ENCODE data around the gene TIMMDC1.

DNA sequence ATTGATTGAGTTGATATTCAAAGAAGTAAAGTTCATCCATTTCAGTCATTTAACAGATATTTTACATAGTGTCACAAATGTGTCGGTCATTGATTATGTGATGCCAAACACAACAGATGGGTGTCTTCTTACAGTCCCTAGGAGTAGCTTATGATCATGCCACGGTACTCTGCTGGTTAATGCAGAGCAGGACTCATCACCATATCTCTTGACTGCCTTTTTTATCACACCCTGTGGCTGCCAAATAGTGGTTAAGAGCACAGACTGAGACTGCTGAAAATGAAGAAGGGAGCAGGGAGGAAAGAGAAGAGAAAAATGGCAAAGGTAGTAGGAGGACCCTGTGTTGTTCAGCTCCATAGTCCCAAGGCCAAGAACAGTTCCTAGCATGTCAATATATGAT is 12.8 kb upstream of the TIMMDC1 start:
- TF ChIP-seq, protein P1, sequence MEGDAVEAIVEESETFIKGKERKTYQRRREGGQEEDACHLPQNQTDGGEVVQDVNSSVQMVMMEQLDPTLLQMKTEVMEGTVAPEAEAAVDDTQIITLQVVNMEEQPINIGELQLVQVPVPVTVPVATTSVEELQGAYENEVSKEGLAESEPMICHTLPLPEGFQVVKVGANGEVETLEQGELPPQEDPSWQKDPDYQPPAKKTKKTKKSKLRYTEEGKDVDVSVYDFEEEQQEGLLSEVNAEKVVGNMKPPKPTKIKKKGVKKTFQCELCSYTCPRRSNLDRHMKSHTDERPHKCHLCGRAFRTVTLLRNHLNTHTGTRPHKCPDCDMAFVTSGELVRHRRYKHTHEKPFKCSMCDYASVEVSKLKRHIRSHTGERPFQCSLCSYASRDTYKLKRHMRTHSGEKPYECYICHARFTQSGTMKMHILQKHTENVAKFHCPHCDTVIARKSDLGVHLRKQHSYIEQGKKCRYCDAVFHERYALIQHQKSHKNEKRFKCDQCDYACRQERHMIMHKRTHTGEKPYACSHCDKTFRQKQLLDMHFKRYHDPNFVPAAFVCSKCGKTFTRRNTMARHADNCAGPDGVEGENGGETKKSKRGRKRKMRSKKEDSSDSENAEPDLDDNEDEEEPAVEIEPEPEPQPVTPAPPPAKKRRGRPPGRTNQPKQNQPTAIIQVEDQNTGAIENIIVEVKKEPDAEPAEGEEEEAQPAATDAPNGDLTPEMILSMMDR (IDR thresholded peaks at IDR 0.05): no peak
- no peak for TF ChIP-seq POLR2A (IDR thresholded peaks at IDR 0.05)
